Smooth muscle cell (in vitro differentiated cells): ENCODE data around the gene NPAS3. TPM values are rescaled to one million over a fixed set of nuclear protein-coding genes. Genes with fewer than 3 reads are reported as not detected.

ENCODE experiments used
- DNase-seq: peaks from one replicate; lab custom pipeline; 2025; ENCODE audit not compliant: unreplicated experiment; lab: John Stamatoyannopoulos, UW
- H2AFZ ChIP-seq: fragments of 200-600 bp; sonication (generic); 2 replicates; pipeline ENCODE4 v1.6.0; 2016; ENCODE audit warnings: antibody characterized with exemption, low read depth, mild to moderate bottlenecking
- H3F3A ChIP-seq: fragments of 200-600 bp; sonication (generic); 2 replicates; pipeline ENCODE4 v1.6.0; 2017; ENCODE audit warnings: antibody characterized with exemption, low read depth
- H3K27ac ChIP-seq: fragments of 200-600 bp; sonication (generic); 2 replicates; pipeline ENCODE4 v1.5.1; 2016; ENCODE audit warnings: low read depth, mild to moderate bottlenecking
- H3K27me3 ChIP-seq: fragments of 200-600 bp; sonication (generic); 2 replicates; pipeline ENCODE4 v1.6.1; 2016; ENCODE audit warnings: low read depth, mild to moderate bottlenecking
- H3K36me3 ChIP-seq: fragments of 200-600 bp; sonication (generic); 2 replicates; pipeline ENCODE4 v1.5.1; 2016; ENCODE audit warnings: low read depth
- H3K4me1 ChIP-seq: fragments of 200-600 bp; sonication (generic); 2 replicates; pipeline ENCODE4 v1.5.1; 2016; ENCODE audit warnings: low read depth
- H3K4me2 ChIP-seq: fragments of 200-600 bp; sonication (generic); 2 replicates; pipeline ENCODE4 v1.6.0; 2016; ENCODE audit warnings: mild to moderate bottlenecking
- H3K4me3 ChIP-seq: fragments of 200-600 bp; sonication (generic); 2 replicates; pipeline ENCODE4 v1.5.1; 2016; ENCODE audit warnings: mild to moderate bottlenecking
- H3K79me2 ChIP-seq: fragments of 200-600 bp; sonication (generic); 2 replicates; pipeline ENCODE4 v1.6.0; 2016; ENCODE audit warnings: low read depth, mild to moderate bottlenecking
- H3K9ac ChIP-seq: fragments of 200-600 bp; sonication (generic); 2 replicates; pipeline ENCODE4 v1.6.0; 2016; ENCODE audit warnings: low read depth
- H3K9me3 ChIP-seq: fragments of 200-600 bp; sonication (generic); replicated peaks from 2 replicates; pipeline ENCODE4 v1.5.1; 2016; ENCODE audit warnings: low read depth
- H4K20me1 ChIP-seq: fragments of 200-600 bp; sonication (generic); 2 replicates; pipeline ENCODE4 v1.6.0; 2016; ENCODE audit warnings: low read depth
- WGBS: methylation state at CpG from one replicate; pipeline ENCODE4 v1.1.7; 2016; ENCODE audit warnings: low lambda C conversion rate; 5-methylcytosine and 5-hydroxymethylcytosine counted together
- polyA plus RNA-seq: library from polyadenylated mRNA; unstranded; fragments of >200 nt; fragmentation: Nextera tagmentation; extraction: Ambion mirVana; gene quantifications from 2 replicates; pipeline ENCODE4 v1.2.1, GENCODE V29; 2016
- total RNA-seq: library from RNA; depleted of rRNA; stranded (reverse); fragments of >200 nt; gene quantifications from 2 replicates; pipeline ENCODE4 v1.2.3, GENCODE V29; 2014
- TF ChIP-seq, protein P1 (sequence below): fragments of 200-600 bp; sonication (generic); IDR thresholded peaks from 2 replicates; pipeline ENCODE4 v1.5.1; 2017; ENCODE audit warnings: borderline replicate concordance, mild to moderate bottlenecking, antibody characterized with exemption; ENCODE audit not compliant: insufficient read depth, poor library complexity, severe bottlenecking

Gene NPAS3
- total and polyA plus RNA-seq, 2 experiments from 2014 or later = 0.79 to 2.0 TPM

DNA sequence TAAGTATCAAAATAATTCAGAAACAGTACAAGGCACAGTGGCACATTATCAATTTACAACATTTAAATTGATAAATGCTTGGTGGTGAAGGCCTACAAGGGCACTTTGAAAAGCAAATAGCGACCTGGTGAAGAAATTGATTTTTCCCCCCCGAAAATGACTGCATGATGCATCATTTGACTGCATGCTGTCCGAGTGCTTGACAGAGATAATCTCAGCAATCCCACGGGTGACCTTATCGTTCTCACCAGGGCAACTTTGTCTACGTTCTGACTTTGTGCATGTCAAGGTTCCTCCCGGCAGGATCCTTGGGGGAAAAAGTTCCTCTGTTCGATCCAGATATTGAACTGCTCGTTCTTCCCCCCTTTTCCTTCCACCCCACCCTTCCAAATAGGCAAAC, 627.4 kb downstream of the NPAS3 start:
- Histone ChIP-seq H3K27me3 (no peaks in the 10 kb centered on the region), H3K79me2 (no peaks in the 10 kb centered on the region), H3K9ac (no peak overlapping the region), H3K36me3 (no peaks in the 10 kb centered on the region), H3K9me3 (no peaks in the 10 kb centered on the region), H3F3A (no peaks in the 10 kb centered on the region), H3K4me1 (peaks cover 24% of the 10 kb centered on the region), H3K4me3 (no peak overlapping the region), H3K4me2 (no peak overlapping the region), H3K27ac (no peak overlapping the region), H4K20me1 (no peaks in the 10 kb centered on the region), H2AFZ (no peak overlapping the region)
- 78% methylated on average over 9 of the region's 9 CpGs for WGBS
- TF ChIP-seq, protein P1, sequence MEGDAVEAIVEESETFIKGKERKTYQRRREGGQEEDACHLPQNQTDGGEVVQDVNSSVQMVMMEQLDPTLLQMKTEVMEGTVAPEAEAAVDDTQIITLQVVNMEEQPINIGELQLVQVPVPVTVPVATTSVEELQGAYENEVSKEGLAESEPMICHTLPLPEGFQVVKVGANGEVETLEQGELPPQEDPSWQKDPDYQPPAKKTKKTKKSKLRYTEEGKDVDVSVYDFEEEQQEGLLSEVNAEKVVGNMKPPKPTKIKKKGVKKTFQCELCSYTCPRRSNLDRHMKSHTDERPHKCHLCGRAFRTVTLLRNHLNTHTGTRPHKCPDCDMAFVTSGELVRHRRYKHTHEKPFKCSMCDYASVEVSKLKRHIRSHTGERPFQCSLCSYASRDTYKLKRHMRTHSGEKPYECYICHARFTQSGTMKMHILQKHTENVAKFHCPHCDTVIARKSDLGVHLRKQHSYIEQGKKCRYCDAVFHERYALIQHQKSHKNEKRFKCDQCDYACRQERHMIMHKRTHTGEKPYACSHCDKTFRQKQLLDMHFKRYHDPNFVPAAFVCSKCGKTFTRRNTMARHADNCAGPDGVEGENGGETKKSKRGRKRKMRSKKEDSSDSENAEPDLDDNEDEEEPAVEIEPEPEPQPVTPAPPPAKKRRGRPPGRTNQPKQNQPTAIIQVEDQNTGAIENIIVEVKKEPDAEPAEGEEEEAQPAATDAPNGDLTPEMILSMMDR = no peak
- DNase-seq = no peak

DNA sequence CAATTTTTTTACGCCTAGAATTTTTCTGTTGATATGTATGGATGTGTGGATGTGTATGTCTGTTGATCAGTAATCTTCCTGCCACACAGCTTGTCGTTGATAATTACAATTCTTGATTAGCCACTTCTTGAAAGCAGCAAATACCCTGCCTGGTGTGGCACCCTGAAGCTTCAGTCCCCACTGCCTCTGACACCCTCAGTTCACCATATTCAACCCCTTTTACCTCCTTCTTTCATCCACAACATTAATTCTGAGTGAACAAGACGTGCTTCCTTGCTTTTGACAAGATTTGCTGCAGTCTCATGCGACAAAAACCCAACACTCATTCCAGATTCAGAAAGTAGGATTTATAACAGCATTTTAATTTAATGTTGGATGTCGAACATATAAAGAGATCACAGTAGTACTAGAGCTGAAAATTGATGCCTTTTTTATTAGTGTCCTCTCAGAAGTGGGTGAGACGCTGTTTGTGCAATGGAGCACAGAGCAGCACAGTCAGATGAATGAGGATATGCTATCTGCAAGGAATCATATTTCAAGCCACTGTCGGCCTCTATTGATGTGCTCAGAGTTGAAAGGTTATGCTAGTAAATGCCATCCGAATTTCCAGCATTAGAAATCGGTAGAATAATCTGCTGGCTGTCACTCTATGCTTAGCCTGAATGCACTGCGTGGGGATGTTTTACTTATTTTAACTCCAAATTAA, 628.5 kb downstream of the NPAS3 start:
- Histone ChIP-seq H3F3A (no peaks in the 10 kb centered on the region), H3K9ac (no peak overlapping the region), H3K36me3 (no peaks in the 10 kb centered on the region), H3K27me3 (no peaks in the 10 kb centered on the region), H3K79me2 (no peaks in the 10 kb centered on the region), H3K4me1 (peaks cover 24% of the 10 kb centered on the region), H2AFZ (no peak overlapping the region), H4K20me1 (no peaks in the 10 kb centered on the region), H3K4me3 (no peak overlapping the region), H3K4me2 (peak overlapping the region; percentile 72), H3K27ac (peak overlapping the region; percentile 86), H3K9me3 (no peaks in the 10 kb centered on the region)
- TF ChIP-seq, protein P1 = no peak
- WGBS = 70% methylated on average over 10 of the region's 10 CpGs
- DNase-seq = no peak

DNA sequence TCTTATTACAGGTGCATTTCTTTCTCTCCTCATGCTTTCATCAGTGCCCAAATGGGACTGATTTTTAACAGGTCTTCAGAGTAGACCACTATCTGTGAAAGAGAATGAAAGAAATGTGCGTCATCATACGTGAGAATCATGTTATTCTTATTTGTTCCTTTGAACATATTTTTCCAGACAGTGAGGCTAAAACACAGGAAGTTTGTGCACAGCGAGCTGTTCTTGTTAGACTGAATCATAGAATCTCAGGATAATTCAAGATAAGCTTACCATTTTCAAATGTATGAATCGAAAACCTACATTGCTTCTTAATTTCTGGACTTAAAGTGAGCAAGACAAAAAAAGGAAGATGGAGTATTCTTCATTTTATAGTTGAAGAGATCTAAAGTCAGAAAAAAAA, 629.1 kb downstream of the NPAS3 start:
- Histone ChIP-seq H4K20me1 (no peaks in the 10 kb centered on the region), H2AFZ (peak overlapping the region; percentile 47), H3K27ac (peak overlapping the region; percentile 86), H3K27me3 (no peaks in the 10 kb centered on the region), H3K79me2 (no peaks in the 10 kb centered on the region), H3K36me3 (no peaks in the 10 kb centered on the region), H3K4me3 (no peak overlapping the region), H3K9me3 (no peaks in the 10 kb centered on the region), H3K4me1 (peaks cover 24% of the 10 kb centered on the region), H3F3A (no peaks in the 10 kb centered on the region), H3K9ac (peak overlapping the region; percentile 19), H3K4me2 (peak overlapping the region; percentile 72)
- no peak for DNase-seq
- 45% methylated on average over 4 of the region's 4 CpGs for WGBS
- TF ChIP-seq, protein P1 = no peak
